Muscle of back (tissue), 11 donors: ENCODE data around the gene TEX53. TPM values are rescaled to one million over a fixed set of nuclear protein-coding genes. Genes with fewer than 3 reads are reported as not detected.

Source experiments
- DNase-seq, 3 donors: peaks; one replicate each; pipeline versions ENCODE4 v3.0.0 to v3.0.0-alpha.2; 2013
- polyA plus RNA-seq, 10 donors: library from polyadenylated mRNA; unstranded; fragments of 120-200 nt; gene quantifications; one replicate each; pipeline ENCODE4 v1.2.1, GENCODE V29; 2013; ENCODE audit not compliant: insufficient read length in 10 of 10

TEX53 gene
- polyA plus RNA-seq, 10 donors: not detected

DNA sequence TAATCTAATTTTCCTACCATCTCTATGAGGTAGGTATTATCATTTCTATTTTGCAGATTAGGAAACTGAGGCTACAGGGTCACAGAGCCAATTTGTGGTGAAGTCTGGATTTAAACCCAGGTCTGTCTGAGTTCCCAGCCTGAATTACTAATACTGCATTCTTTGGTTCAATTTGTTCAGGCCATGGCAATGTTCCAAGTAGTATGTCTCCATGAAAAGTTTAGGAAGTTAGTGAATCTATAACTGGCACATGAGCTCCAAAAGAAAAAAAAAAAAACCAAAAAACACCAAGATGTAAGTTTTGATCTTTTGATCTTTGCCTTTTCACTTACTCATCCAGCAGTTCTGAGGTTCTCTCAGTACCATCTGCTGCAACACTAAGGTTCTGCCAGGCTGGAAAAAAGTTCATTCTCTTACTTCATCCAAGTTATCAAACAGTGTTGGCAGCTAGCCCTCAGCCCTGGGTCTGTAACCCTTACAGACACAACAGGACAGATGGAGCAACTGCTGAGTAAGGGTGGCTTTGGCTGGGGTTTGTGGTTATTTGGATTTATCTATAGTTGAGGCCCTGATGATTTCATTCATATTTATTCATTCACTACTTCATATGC, 50.9 kb downstream of the TEX53 start:
- DNase-seq: no peak

Other genes starting within 250 kb of the TEX53 start
- 1 to 10 TPM; 1.9 to 6.3 (median 3.3) TPM for gene WHRN, start 152.3 kb downstream of the TEX53 start, polyA plus RNA-seq
- gene ATP6V1G1, start 70.0 kb downstream of the TEX53 start, polyA plus RNA-seq: 100 to 1,000 TPM in 6 of 10 donors, 10 to 100 TPM in 4; 91.9 to 135 (median 103) TPM
- 1 to 10 TPM; 3.5 to 7.8 (median 4.9) TPM for gene TMEM268, start 46.5 kb downstream of the TEX53 start, polyA plus RNA-seq
- gene TEX48, start 24.4 kb upstream of the TEX53 start, polyA plus RNA-seq: not detected
- gene TNFSF15, start 148.2 kb upstream of the TEX53 start, polyA plus RNA-seq: under 1 TPM; 0.11 to 0.39 (median 0.17) TPM